ENCODE results near the gene ALG8.
"Not testable (repeated sequence)": the region's sequence is repeated elsewhere in the genome, so short reads cannot be mapped to it uniquely, and the experiment has no call there.

The ALG8 gene

DNA sequence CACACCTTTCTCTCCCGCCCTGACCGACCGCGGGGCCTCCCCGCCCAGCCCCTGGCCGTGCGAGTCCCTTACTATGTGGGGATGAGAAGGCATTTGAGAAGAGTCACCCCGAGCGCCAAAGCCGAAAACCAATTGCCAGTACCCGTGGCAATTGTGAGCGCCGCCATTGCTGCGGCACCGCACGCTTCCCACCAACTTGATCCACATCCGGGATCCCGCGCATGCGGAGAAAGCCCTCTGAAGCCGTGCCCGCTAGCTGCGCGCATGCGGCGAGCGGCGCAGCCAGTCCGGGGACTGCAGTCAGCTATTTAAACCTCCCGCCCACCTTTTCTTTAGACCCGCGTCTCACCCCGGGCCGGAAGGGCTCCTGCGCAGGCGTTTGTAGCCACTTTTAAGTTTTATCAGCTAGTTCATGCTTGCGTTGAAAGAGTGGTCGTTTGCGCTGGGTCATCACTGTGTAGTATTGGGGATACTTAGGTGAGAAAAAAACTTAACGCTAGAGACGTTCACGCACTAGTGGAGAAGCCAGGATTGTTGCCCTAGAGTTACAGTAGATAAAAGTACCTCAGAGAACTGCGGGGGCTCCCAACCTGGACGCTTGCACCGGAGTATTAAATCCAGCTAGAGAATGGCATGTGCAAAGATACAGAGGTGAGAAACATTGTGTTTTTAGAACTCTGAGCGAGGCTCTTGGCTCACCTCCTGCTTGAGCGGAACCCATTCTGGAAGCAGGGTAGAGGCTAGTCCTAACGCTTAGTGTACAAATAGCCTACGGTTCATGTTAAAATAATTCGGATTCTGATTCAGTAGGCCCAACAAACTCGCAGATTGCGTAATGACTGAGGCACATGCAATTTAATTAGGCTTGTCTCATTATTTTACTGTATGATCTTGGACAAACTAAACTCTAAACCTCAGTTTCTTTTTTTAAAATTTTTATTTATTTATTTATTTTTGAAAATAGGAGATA is at the start of gene ALG8:
TSS of gene ALG8 (minus strand) at position 205 of the 970 bp plus-strand sequence. CDS start at position 167, 38 bp downstream.
- DNase-seq, result peak; percentile 73

GRCh38 chr11:78188286-78189173 is 49.1 kb upstream of the ALG8 start, which contains the start of the genes KCTD21 and USP35:
KCTD21 (minus strand) TSS chr11:78188626; CDS start chr11:78174554, 14,072 bp downstream.
USP35 (plus strand) TSS chr11:78188919; CDS start chr11:78196246, 7,327 bp downstream.
- peak; percentile 84 for DNase-seq

DNA sequence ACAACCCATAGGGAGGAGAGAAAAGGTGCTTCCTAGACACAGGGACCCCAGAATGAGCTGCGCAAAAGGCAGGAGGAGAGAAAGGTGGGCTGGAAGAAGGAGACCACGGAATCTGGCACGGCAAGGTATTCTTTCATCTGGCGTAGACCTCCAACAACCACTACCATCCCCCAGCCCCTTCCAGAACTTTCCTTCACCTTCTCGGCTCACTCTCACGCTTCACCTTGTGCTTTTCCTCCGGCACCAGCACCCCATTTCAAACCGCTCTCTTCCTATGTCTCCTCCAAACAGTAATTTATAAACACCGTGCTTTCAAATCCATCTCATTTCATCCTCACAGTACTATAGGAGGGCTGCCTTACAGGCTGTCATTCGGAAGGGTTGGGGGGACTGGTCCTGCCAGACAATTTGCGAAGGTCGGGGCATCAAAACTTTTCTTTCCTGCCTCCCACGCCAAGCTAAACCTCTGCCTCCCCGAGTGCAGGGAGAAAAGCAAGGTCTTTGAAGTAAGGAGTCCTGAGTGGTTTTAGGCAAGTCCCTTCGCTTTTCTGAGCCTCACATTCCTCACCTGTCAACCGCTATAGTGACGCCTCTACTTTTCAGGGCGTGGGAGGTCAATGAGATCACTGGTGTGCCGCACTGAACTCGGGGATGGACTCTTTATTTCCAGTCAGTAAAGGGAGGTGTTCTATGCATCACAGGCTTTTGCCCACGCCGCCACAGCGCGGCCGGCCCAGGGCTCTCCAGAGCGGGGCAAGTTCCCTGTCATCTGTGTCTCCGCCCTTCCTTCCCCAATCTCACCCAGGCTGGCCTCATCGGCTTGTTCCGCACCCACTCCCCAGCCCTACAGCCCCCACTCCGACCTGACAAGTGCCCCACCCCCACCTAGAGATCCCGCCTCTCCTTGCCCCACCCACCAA is 48.2 kb upstream of the ALG8 start:
- DNase-seq, result no peak

GRCh38 chr11:78181185-78181584 is 41.8 kb upstream of the ALG8 start:
- no peak for DNase-seq

DNA sequence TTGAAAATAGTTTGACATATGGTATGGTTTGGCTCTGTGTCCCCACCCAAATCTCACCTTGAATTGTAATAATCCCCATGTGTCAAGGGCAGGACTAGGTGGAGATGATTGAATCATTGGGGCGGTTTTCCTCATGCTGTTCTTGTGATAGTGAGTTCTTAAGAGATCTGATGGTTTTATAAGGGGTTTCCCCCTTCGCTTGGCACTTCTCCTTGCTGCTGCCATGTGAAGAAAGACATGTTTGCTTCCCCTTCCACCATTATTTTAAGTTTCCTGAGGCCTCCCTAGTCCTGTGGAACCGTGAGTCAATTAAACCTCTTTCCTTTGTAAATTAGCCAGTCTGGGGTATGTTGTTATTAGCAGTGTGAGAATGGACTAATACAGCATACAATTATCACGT is 41.3 kb upstream of the ALG8 start:
- DNase-seq, result no peak

DNA sequence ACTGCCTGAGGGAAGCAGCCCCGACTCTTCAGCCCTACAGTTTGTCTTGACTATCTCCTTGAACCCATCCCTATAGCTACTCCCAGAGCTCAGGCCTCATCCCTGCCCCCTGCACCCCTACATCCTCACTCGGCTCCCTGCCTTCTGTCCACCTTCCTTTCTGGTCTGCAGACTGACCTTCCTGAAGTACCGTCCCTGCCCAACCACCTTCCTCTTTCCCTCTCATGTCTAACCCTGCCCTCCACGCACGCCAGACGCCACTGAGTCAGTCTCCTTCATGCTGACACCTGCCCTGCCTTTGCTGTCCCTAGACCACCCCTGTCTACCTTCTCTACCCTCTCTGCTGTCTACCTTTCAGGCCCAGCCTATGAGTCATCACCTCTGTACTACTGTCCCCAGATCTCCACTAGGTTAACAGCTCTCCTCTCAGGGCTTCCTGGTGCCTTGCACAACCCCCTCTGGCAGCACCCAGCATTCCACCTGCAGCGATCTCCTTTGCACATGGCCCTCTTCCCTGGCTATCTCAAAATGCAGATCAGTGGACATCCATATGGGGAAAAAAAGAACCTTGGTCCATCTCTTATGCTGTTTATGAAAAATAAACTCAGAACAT is 40.1 kb upstream of the ALG8 start:
- no peak for DNase-seq

- DNase-seq, result no peak
These were observed 37.8 kb upstream of the ALG8 start for GRCh38 chr11:78177216-78177615.

DNA sequence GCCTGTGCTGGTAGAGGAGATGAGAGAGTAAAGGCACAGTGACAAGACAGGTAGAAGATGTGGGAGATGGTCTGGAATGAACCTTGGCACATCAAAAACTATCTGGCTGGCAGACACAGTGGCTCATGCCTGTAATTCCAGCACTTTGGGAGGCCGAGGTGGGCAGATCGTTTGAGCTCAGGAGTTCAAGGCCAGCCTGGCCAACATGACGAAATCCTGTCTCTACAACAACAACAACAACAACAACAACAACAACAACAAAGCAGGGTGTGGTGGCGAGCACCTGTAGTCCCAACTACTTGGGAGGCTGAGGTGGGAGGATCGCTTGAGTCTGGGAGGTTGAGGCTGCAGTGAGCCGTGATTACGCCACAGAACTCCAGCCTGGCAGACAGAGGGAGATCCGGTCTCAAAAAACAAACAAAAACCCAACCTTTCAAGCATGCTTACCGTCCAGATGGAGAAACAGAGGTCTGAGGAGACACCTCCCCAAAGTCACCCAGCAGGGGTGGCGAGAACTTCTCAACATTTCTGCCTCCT is 37.2 kb upstream of the ALG8 start:
- no peak for DNase-seq

DNA sequence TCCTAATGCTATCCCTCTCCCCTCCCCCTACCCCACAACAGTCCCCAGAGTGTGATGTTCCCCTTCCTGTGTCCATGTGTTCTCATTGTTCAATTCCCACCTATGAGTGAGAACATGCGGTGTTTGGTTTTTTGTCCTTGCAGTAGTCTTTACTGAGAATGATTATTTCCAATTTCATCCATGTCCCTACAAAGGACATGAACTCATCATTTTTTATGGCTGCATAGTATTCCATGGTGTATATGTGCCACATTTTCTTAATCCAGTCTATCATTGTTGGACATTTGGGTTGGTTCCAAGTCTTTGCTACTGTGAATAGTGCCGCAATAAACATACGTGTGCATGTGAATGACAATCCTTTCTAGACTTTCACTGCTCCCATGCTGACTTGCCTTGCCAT is 36.4 kb upstream of the ALG8 start:
- not testable (repeated sequence) for DNase-seq

- no peak for DNase-seq
These were observed 32.5 kb upstream of the ALG8 start for GRCh38 chr11:78171951-78172350.

DNA sequence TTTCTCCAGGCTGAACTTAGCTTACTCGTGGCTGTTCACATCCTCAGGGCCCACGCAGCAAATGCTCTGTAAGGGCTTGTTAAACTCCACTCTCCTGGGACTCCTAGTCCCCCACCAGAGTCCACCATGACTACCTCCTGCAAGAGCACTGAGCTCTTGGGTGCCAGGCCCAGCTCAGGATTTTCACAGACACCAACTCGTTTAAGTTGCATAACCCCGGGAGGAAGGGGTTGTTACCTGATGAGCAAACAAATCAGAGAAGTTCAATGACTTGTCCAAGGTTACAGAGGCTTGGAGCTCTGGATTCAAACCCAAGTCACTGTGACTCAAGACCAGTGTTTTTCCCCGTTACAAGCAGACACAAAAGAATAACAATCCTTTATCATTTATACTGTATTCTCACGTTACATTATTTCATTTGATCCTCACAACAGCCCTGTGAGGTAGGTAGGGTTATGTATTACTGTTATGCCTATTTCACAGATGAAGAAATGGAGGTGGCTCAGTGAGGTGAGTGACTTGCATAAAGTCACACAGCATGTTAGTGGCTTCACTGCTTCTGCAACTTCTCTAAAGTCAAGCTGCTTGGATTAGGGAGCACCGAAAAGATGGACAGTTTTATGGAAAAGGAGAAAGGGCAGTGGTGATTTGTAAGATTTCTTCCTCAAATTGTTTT is 31.6 kb upstream of the ALG8 start:
- no peak for DNase-seq

DNA sequence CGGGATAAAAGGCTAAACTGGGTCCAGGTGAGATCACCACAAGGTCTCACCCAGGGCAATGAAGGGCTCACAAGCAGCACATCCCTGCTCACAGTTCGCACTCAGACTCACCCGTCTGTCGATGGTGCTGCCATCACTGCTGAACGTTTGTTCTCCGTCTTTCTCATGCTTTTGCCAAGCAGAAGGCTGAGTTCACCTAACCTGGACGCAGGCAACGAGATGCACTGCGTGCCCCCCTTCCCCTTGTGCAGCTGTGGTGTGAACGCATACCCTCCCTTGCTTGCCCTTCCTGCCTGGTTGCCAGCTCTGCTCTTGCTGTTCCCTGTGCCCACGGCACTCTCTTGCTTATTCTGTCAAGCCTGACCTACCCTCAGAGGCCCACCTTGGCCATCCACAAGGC is 31.0 kb upstream of the ALG8 start:
- DNase-seq, result no peak

DNA sequence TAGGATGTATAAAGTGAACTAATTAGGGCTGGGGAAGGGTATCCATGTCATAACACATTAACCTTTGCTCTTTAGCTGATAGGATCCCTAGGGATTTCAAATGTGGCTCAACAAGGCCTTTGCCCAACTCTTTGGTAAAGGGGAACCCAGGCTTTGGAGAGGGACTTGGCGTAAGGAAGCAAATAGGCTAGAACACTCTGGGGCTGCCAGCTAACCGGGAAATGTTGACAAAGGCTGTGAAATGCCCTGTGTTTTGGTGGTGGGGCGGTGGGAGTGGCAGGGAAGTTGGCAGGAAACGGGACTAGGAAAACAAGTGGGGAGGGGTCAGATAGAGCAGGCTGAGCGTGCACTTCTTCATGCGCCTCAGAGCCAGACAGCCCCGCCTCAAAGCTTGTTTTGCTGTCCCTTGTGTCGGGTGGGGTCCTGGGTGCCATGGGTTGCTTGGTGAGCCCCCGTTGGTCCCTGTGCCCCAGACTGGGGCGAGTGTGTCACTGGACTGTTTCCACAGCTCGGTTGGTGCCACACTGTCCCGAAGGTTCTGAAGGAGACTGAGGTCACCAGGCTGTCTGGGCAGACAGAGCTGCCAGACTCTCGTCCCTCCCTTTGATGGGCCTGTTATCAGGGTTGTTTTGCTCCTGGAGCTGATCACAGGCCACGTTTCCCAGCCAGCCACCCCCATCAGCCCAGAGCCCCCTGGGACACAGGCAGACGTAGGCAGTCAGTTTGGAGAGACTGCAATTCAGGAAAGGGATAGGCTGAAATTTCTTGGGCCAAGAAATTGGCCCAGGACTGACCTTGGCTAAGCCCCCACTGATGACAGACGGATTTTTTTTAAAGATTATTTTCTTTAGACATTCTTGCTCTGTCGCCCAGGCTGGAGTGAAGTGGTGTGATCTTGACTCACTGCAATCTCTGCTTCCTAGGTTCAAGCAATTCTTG is 29.4 kb upstream of the ALG8 start:
- DNase-seq, result no peak

DNA sequence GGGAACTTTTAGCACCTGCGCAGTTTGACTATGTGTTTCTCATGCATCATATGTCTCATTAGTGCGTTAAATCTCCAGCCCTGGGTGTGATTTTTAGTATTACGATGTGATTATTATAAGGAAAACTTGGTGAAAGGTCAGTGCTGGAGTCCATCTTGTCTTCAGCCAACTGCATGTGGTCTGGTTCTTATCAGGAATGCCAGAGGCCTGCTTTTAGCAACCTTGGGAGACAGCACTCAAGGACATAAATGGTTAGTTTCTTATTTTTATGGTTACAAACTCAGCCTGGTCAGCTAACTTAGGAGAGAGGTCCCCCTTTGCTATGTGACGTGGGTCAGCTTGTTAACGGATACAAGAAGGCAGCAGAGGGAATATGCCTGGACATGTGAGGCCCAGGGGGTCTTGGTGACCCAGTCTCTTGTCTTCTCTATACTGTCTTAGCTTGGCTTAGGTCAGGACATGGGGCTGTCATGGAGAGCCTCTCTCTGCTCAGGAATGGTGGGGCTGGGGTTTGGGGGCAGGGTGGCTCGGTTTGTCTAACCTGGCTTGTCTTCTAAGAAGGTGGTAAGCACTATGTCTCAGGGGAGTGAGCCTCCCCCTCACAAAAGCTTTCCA is 27.5 kb upstream of the ALG8 start:
- DNase-seq, result no peak

- DNase-seq, result no peak
These were observed 25.0 kb upstream of the ALG8 start for GRCh38 chr11:78164471-78164870.

DNA sequence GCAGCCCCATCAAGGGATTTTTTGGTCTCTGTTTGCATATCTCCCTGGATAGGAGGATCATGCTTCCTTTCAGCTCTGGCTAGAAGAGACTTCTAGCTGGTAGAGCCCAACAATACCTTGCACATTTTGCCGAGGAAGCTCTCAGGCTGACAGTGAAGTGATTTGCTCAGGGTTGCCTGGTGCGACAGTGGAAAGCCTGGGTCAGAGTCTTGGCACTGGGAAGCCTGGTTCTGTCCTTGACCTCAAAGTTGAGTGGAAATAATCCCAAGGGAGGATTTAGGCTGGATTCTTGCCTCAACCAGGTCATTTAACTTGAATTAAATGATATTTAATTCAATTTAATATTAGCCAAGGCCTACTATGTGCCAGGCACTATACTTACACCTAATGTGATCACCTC is 24.4 kb upstream of the ALG8 start:
- DNase-seq, result no peak

DNA sequence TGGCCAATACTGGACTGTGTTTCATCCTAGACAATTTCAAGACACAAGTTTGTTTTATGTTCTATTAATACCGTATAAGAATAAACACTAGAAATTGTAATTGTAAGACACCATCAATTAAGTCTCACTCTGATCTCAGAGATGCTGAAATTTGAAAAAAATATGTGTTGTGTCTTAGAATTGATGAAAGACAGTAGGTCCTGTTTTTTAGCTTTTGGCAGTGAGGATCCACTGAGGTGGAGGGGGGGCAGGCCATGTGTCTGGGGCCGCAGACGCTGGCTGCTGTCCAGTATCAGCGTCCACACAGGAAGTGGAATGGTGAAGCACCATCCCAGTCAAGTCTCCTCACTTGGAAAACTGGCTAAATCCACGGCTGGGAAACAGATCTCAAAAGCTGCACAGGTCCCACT is 22.5 kb upstream of the ALG8 start:
- DNase-seq, result no peak

- no peak for DNase-seq
These were observed 21.9 kb upstream of the ALG8 start for GRCh38 chr11:78161346-78161745.

- no peak for DNase-seq
These were observed 21.1 kb upstream of the ALG8 start for GRCh38 chr11:78160557-78160956.
